ACHN (cell line): ENCODE results near the gene THOC1.
"Not testable (repeated sequence)": the region's sequence is repeated elsewhere in the genome, so short reads cannot be mapped to it uniquely, and the experiment has no call there.

ENCODE experiments used
- DNase-seq: peaks from one replicate; pipeline ENCODE4 v3.0.0-alpha.2; 2015
- in situ Hi-C: cut with HindIII; loops from 2 replicates; pipeline ENCODE4 v1.10.0; 2017; ENCODE audit warnings: low sequenced_read_pairs, low pct_ligation_motif_present, low pct_unique_long_range_greater_than_20kb

THOC1 gene, protein sequence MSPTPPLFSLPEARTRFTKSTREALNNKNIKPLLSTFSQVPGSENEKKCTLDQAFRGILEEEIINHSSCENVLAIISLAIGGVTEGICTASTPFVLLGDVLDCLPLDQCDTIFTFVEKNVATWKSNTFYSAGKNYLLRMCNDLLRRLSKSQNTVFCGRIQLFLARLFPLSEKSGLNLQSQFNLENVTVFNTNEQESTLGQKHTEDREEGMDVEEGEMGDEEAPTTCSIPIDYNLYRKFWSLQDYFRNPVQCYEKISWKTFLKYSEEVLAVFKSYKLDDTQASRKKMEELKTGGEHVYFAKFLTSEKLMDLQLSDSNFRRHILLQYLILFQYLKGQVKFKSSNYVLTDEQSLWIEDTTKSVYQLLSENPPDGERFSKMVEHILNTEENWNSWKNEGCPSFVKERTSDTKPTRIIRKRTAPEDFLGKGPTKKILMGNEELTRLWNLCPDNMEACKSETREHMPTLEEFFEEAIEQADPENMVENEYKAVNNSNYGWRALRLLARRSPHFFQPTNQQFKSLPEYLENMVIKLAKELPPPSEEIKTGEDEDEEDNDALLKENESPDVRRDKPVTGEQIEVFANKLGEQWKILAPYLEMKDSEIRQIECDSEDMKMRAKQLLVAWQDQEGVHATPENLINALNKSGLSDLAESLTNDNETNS

DNA sequence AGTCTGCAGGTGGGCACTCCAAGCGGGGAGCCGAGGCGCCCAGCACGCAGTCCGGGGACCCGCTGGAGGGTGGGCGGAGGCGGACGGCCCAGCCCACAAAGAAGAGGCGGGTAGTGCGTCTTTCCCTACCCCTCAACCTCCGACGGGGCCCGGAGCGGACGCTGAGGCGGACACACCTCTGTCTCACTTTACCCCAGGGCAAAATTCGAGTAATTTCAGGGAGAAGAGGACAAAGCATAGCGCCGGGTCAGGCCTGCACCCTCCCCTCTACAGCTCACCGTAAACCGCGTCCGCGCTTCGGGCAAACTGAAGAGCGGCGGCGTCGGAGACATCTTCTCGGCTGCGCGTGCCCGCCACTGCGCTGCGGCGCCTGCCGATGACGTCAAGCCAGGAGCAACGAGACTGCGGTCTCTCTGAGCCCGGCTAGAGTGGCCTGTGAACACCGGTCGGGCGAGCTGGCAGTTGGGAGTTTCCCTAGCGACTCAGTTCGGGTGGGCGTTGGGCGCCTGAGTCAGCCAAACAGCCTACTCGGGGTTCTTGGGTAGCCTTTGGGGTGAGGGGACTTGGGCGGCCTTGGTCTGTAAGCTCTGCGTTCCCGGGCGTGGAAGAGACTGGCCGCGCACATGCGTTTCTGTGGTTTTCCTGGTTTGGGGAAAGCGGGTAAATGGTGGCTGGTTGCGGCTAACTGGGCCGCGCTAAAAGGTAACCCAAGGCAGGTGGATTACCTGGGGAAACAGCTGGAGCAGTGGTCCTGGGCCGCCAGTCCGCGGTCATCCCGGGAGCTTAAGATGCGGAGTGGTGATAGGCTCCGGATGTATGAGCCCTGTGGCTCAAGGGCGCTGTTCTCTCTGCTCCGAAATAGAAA, at the start of gene THOC1:
Gene THOC1, minus strand, starts transcription at position 360 of the 865 bp plus-strand sequence. Its CDS starts 28 bp downstream, at position 332.
- peak; percentile 89 for DNase-seq
- in situ Hi-C loops: no loop called here

DNA sequence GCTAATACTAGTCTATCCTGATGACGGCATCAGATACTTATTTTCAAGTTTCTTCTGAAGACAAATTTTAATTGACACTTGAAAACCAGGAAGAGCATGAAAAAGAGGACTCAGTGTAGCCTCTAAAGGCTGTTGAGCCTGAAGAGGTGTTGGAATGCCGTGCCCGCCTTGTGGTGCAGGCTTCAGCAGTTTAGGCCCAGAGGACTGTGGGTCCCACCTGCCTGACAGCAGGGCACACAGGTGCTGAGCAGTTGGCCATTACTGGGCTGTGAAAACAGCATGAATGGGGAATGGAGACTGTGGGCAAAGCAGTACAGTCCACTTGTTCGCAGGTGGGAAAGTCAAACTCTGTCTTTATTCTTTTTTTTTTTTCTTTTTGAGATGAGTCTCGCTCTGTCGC, 49.8 kb upstream of the THOC1 start:
- DNase-seq: no peak
- in situ Hi-C loops: no loop called here

DNA sequence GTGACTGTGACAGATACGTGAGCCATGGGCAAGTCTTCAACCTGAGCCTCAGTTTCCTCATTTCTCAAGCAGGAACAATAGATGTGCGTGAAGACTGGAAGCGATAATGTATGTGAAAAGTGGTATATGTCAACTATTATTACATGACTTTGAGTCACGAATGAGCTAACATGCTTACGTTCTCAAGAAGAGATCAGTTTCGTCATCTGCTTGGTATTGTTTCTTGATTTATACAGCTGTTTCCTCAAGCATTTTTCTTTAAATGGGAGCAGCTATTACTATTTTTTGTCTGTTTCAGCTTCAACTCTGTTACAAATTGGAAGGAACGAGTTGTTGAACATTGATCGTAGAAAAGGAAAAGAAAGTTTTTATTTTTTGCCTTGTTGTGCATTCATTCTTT, 48.5 kb upstream of the THOC1 start:
- in situ Hi-C loops: no loop called here
- no peak for DNase-seq

DNA sequence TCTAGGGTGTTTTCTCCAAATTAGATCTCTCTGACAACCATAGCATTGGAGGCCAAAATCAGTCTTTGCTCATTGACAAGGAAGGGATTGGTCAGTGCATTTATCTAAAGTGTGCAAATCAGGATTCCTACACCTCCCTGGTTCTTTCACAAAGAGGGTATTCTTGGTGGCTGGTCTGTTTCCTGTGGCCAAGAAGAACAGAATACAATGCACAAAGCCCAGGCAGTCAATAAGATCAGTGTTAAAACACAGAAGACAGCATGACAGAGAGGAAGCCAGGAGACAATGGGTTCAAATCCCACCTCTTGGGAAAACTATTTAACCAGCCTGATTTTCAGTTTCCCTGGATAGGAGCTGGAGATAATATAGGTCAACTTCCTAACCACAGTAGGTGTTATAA, 46.1 kb upstream of the THOC1 start:
- no peak for DNase-seq
- in situ Hi-C loops: no loop called here

DNA sequence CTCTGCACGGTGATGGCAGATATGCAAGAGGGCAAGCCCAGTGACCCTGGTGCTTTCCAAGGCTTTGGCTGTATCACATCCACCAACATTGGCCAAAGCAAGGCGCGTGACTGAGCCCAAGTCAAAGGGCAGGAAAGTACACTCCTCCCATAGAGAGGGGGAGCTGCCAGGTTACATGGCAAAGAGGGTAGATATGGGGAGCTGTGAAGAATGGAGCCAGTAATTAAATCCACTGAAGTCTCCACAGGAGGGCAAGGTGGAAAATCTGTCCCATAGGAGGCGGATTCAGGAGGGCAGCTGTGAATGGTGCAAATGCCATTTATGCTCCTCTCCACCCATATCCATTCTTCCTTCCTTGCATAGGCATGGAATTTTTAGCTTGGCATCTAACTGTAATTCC, 44.6 kb upstream of the THOC1 start:
- no peak for DNase-seq

DNA sequence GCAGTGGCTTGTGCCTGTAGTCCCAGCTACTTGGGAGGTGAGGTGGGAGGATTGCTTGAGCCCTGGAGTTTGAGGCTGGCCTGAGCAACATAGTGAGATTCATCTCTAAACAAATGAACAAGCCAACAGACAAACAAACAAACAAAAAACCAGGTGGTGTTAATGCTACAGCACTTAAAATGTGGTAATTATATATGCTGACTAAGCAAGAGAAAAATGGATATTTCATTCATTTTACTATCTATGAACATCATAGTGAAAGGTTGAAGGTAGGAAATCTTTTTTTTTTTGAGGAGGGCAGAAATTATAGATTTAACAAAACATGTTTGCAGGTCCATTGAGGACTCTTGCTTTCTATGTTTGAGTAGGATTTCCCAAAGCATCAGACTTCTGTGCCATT, 42.2 kb upstream of the THOC1 start:
- in situ Hi-C loops: no loop called here

More for the DNA sequence above, 44.6 kb upstream of the THOC1 start:
- in situ Hi-C loops: no loop called here

DNA sequence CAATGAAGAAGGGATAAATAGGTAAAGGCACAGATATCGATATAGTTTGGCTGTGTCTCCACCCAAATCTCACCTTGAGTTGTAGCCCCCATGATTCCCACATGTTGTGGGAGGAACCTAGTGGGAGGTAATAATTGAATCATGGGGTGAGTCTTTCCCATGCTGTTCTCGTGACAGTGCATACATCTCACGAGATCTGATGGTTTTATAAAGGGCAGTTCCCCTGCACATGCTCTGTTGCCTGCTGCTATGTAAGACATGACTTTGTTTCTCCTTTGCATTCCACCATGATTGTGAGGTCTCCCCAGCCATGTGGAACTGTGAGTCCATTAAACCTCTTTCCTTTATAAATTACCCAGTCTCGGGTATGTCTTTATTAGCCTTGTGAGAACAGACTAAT, 40.2 kb upstream of the THOC1 start:
- DNase-seq, in situ Hi-C loops: not testable (repeated sequence)

More for the DNA sequence above, 42.2 kb upstream of the THOC1 start:
- DNase-seq: no peak

DNA sequence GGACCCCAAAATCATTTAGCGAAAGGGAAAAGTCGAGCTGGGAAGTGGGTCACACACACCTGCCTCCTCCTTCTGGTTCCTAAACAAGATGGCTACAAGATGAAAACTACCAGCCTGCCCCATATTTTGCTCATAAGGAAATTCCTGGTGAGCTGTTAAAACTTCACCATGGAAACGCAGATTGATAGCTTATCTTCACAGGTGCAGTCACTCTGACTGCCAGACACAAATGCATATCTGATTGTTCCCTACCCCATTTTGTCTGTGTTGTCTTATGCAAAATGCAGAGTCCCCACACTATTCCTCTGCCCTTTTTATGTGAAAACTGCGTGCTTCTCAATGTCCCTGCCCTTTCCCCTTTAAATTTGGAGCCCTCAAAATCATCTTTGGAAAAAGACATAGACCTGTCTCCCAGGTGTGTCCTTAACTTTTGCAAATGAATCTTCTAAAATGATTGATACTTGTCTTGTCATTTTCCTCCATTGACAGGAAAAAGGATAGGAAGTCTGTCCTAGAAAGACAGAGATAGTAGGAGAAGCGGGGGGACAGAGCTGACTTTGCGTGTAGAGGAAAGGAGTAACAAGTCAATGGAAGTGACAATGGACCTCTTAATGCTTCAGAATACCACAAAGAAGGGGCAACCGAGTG, 38.9 kb upstream of the THOC1 start:
- no peak for DNase-seq

DNA sequence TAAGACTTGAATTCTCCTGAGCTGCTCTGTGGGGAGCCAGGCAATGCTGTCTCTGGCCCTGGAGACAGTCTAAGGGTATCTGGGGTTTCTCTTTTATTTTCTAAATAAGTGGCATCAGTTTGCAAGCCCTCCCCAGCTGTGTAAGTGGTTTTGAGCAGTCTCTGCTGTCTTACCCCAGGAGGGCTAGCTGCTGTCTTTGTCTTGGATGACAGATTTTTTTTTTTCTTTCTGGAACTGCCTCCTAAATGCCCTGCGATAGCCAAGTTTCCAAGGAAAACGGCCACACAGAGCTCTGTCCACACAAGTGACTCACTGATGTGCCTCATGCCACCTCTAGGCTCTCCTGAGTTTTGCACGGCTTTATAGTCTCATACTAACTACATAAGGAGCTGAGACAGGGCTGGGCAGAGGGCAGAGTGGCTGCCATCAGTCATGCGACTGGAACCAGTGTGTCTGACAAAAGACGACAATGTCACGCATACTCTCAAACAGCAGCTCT, 37.2 kb upstream of the THOC1 start:
- in situ Hi-C loops: no loop called here

More for the DNA sequence above, 38.9 kb upstream of the THOC1 start:
- in situ Hi-C loops: no loop called here

DNA sequence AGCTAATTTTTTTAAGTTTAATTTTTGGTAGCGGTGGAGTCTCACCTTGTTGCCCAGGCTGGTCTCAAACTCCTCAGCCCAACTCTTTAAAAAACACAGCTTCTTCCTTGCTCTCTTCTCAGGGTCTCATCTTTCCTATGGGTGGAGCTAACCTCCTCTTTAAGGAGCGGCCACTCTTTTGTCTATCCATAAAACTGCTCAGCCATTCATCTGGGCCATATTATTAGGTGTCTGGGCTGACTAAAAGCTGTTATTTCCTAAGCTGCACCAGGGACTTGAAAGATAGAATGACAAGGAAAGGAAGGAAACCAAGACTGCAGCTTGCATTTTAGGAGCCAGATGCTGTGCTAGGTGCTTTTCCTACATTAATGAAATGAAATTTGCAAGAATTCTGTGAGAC, 35.8 kb upstream of the THOC1 start:
- in situ Hi-C loops: no loop called here
- no peak for DNase-seq

More for the DNA sequence above, 37.2 kb upstream of the THOC1 start:
- DNase-seq: no peak

DNA sequence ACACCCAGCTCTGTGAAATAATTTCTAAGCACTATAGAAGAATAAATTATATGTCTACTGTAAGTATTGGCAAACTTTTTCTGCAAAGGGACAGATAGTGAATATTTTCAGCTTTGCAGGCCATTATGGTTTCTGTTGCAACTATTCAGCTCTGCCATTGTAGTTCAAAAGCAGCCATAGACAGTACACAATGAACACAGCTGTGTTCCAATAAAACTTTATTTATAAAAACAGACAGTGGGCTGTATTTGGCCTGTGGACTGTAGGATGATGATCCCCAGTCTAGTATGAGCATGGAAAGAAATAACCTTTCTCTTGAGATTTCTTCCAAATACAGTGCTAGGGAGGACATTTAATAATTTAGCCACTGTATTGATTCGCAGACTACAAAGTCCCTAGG, 35.2 kb upstream of the THOC1 start:
- DNase-seq: no peak
- in situ Hi-C loops: no loop called here

DNA sequence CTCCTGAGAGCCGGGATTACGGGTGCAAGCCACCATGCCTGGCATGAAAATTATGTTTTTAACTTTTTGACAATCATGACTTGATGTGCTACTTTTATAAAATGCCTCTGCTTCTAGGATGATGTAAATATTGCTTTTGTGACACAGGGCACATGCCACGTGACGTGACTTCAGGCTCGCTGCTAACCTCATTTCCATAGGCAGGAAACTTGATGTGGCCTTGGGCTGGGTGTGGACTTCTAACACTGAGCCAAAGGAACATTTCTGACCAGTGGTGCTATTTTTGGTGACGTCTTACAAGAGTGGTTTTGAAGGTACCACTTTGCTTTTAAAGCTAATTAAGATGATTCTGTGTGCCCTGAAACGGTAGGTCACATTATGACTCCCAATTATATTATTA, 34.2 kb upstream of the THOC1 start:
- in situ Hi-C loops: no loop called here
- no peak for DNase-seq

DNA sequence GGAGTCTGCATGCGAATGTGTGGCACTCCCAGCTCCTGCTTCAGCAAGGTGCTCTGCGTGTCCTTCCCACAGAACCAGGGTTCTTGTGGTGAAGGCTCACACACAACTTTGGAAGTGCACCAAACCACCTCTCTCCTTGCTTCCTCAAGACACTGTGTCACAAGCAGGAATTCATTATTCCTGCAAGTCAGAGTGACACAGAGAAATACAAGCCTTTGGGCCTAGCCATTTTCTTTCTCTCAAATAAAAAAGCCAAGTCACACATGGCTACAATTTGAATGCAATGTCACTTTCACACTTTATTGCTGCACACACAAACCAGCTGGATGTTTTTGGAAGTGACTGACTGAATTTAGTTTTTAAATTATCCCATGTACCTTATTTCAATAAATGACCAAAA, 30.1 kb upstream of the THOC1 start:
- no peak for DNase-seq

DNA sequence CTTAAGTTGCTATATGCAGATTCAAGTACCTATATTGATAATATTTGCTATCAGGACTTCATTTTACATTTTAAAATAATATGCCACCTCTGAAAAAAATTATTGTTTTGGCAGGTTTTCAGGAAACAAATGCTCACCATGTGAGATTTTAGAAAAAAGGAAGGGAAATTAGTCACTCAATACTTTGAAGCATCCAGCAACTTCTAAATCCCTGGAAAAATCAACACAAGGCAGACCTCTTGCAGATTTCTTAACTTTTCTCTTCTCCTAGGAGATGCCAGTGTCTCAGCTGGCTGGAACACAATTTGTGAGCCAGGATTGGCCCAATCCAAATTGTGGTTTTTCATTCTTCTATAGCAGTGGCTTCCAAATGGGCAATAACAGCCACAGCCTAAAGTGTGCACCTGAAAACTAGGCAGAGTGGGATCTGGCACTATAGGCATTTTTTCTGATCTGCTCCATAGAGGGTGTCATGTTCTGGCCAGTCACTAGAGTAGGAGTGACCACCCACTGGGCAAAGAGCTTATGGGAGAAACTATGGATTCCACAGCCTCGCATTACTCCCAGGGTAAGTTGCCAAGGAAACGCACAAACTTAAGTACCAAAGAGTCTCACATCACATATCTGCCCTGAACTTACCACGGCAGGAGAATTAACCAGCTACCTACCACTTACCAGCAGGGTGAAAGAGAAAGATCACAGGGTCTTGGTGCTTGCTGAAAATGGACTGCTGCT, 28.1 kb upstream of the THOC1 start:
- in situ Hi-C loops: no loop called here
- no peak for DNase-seq

More for the DNA sequence above, 30.1 kb upstream of the THOC1 start:
- in situ Hi-C loops: no loop called here

DNA sequence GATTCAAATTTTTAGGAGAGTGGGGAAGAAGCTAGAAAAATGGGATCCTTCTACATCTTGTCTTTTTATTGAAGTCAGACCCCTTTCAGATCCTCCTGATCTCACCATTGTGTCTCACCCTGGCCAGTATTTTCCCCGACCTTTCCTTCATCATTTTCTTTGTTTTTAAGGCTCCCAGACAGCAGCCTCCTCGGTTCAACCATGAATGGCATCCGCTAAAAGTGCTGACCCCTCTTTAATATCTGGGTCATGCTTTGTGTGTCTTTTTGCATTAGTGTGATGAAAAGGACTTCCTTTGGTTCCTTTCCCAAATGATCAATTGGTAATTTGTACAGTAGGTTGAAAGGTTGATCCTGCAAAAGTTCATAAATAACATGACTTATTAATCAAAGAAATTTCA, 26.7 kb upstream of the THOC1 start:
- DNase-seq: no peak
- in situ Hi-C loops: no loop called here

DNA sequence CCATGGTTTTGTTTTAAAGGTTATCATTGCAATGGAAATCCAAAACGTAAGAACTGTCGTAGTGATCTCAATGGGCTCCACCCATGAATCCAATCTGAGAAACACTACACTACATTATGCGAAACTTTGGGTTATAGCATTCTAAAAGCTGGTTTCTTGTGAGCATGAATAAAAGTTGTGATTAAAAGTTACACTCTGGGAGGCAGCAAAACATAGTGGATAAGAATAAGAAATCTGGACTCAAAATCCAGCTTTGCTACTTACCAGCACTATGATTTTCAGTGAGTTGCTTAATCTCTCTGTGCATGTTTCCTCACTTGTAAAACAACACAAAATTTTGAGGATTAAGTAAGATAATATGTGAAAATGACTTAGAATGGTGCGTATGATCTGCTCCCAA, 25.7 kb upstream of the THOC1 start:
- in situ Hi-C loops: no loop called here
- no peak for DNase-seq

DNA sequence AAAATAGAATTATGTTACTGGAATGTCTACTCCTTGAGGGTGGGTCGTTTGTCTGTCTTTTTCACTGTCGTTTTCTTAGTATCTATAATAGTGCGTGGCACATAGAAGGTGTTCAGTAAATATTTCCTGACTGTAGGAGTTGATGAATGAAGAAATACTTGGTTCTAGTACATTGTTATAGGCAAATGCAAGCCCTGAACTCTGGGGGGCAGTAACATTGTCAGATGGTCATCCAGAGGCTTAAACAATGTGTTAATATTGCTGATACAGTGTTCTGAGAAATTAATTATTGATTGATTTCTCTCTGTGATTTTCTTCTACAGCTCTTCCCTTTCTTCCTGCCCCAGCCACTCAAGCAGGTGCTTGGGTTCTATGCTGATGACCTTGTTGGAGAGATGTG, 24.4 kb upstream of the THOC1 start:
- peak; percentile 5 for DNase-seq
- in situ Hi-C loops: no loop called here

DNA sequence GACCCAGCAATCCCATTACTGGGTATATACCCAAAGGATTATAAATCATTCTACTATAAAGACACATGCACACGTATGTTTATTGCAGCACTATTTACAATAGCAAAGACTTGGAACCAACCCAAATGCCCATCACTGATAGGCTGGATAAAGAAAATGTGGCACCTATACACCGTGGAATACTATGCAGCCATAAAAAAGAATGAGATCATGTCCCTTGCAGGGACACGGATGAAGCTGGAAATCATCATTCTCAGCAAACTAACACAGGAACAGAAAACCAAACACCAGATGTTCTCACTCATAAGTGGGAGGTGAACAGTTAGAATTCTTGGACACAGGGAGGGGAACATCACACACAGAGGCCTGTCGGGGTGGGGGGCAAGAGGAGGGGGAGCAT, 22.1 kb upstream of the THOC1 start:
- in situ Hi-C loops, DNase-seq: not testable (repeated sequence)
